GM23338 (cell line): ENCODE results near the gene FNDC3B. TPM values are rescaled to one million over a fixed set of nuclear protein-coding genes. Genes with fewer than 3 reads are reported as not detected.

Experiments used
- ATAC-seq: fragments of 200-7000 bp; cut with Tn5 transposase; 3 replicates; pipeline ENCODE4 v1.9.1; 2020
- DNase-seq: peaks from one replicate; pipeline ENCODE4 v3.0.0-alpha.2; 2015; ENCODE audit warnings: low spot score
- H2AFZ ChIP-seq: fragments of 200-600 bp; sonication (generic); 2 replicates; pipeline ENCODE4 v1.8.0; 2016; ENCODE audit warnings: antibody characterized with exemption, mild to moderate bottlenecking, moderate library complexity
- H3F3A ChIP-seq: fragments of 200-600 bp; sonication (generic); replicated peaks from 2 replicates; pipeline ENCODE4 v1.8.0; 2017; ENCODE audit warnings: antibody characterized with exemption, mixed run types, low read depth
- H3K27ac ChIP-seq: fragments of 200-600 bp; sonication (generic); 2 replicates; pipeline ENCODE4 v1.6.1; 2016; ENCODE audit warnings: low read depth
- H3K27me3 ChIP-seq: fragments of 200-600 bp; sonication (generic); 2 replicates; pipeline ENCODE4 v1.8.0; 2016; ENCODE audit warnings: mild to moderate bottlenecking, mixed run types, moderate library complexity; ENCODE audit not compliant: insufficient read depth
- H3K36me3 ChIP-seq: fragments of 200-600 bp; sonication (generic); 2 replicates; pipeline ENCODE4 v1.8.0; 2016; ENCODE audit warnings: mild to moderate bottlenecking; ENCODE audit not compliant: insufficient read depth
- H3K4me1 ChIP-seq: fragments of 200-600 bp; sonication (generic); 2 replicates; pipeline ENCODE4 v1.8.0; 2016; ENCODE audit warnings: mild to moderate bottlenecking, moderate library complexity; ENCODE audit not compliant: insufficient read depth
- H3K4me2 ChIP-seq: fragments of 200-600 bp; sonication (generic); 2 replicates; pipeline ENCODE4 v1.7.1; 2017; ENCODE audit warnings: mixed run types
- H3K4me3 ChIP-seq: fragments of 200-600 bp; sonication (generic); 2 replicates; pipeline ENCODE4 v1.6.1; 2016; ENCODE audit warnings: mixed run types
- H3K79me2 ChIP-seq: fragments of 200-600 bp; sonication (generic); replicated peaks from 2 replicates; pipeline ENCODE4 v1.8.0; 2017; ENCODE audit warnings: mild to moderate bottlenecking; ENCODE audit not compliant: insufficient read depth
- H3K9me2 ChIP-seq: fragments of 200-600 bp; sonication (generic); 2 replicates; pipeline ENCODE4 v1.8.0; 2017; ENCODE audit not compliant: insufficient read depth
- H4K20me1 ChIP-seq: fragments of 200-600 bp; sonication (generic); replicated peaks from 2 replicates; pipeline ENCODE4 v1.8.0; 2017; ENCODE audit warnings: mild to moderate bottlenecking; ENCODE audit not compliant: insufficient read depth
- H3K27ac Mint-ChIP-seq: 2 replicates; pipeline ENCODE4 v1.8.0; 2020; ENCODE audit warnings: inconsistent platforms, mild to moderate bottlenecking, moderate library complexity, mixed read lengths
- H3K27me3 Mint-ChIP-seq: 3 replicates; pipeline ENCODE4 v1.8.0; 2022; ENCODE audit warnings: low read depth, mild to moderate bottlenecking, moderate library complexity, mixed read lengths, inconsistent platforms; ENCODE audit not compliant: insufficient read depth, poor library complexity
- H3K36me3 Mint-ChIP-seq: 3 replicates; pipeline ENCODE4 v1.8.0; 2021; ENCODE audit warnings: low read depth, mild to moderate bottlenecking, inconsistent platforms, moderate library complexity, mixed read lengths
- H3K4me1 Mint-ChIP-seq: 3 replicates; pipeline ENCODE4 v1.8.0; 2020; ENCODE audit warnings: mild to moderate bottlenecking, inconsistent platforms, mixed read lengths
- H3K4me3 Mint-ChIP-seq: 3 replicates; pipeline ENCODE4 v1.8.0; 2021; ENCODE audit warnings: moderate library complexity, mild to moderate bottlenecking, inconsistent platforms, mixed read lengths
- H3K9me3 Mint-ChIP-seq: 3 replicates; pipeline ENCODE4 v1.8.0; 2020; ENCODE audit warnings: moderate library complexity, mild to moderate bottlenecking, inconsistent platforms, mixed read lengths
- CREB1 ChIP-seq: fragments of 250-450 bp; sonication (Bioruptor Pico); IDR thresholded peaks from 2 replicates; pipeline ENCODE4 v1.5.0; 2020; ENCODE audit warnings: low read depth, mild to moderate bottlenecking, moderate library complexity
- JUNB ChIP-seq: IDR thresholded peaks from one replicate; pipeline ENCODE4 v1.6.1; 2016; ENCODE audit warnings: antibody characterized with exemption; ENCODE audit not compliant: unreplicated experiment
- POLR2AphosphoS5 ChIP-seq: IDR thresholded peaks from 2 replicates; pipeline ENCODE4 v1.6.1; 2016; ENCODE audit warnings: antibody characterized with exemption, low read depth
- STAT1 ChIP-seq: IDR thresholded peaks from one replicate; pipeline ENCODE4 v1.6.1; 2016; ENCODE audit warnings: antibody characterized with exemption; ENCODE audit not compliant: unreplicated experiment
- ZNF331 ChIP-seq: fragments of 250-450 bp; sonication (Bioruptor Pico); IDR thresholded peaks from 2 replicates; pipeline ENCODE4 v1.5.0; 2020; ENCODE audit warnings: low read depth, mild to moderate bottlenecking, moderate library complexity
- polyA plus RNA-seq: library from polyadenylated mRNA; unstranded; fragments of >200 nt; fragmentation: Nextera tagmentation; extraction: Ambion mirVana; gene quantifications from 2 replicates; pipeline ENCODE4 v1.2.1, GENCODE V29; 2016
- total RNA-seq: library from RNA; depleted of rRNA; stranded (reverse); fragments of >200 nt; shearing (Covaris generic); gene quantifications from 2 replicates; pipeline ENCODE4 v1.2.3, GENCODE V29; 2014
- TF ChIP-seq, protein P1 (sequence below): fragments of 250-450 bp; sonication (Bioruptor Pico); IDR thresholded peaks from 2 replicates; pipeline ENCODE4 v1.5.0; 2020; ENCODE audit warnings: mild to moderate bottlenecking, moderate library complexity

The FNDC3B gene
- total and polyA plus RNA-seq, 2 experiments from 2014 or later = 19.1 to 55.4 TPM

DNA sequence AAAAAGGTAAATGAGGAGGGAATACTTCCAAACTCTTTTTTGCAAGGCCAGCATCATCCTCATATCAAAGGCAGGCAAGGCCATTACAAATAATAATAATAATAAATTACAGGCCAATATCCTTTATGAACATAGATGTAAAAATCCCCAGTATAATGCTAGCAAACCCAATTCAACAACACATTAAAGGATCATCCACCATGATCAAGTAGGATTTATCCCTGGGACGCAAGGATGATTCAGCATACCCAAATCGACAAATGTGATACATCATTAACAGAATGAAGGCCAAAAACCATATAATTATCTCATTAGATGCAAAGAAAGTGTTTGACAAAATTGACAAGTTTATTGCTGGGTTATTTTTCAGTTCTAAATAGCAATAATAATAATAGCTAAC lies 355.3 kb downstream of the FNDC3B start (continued):
- TF ChIP-seq, protein P1, sequence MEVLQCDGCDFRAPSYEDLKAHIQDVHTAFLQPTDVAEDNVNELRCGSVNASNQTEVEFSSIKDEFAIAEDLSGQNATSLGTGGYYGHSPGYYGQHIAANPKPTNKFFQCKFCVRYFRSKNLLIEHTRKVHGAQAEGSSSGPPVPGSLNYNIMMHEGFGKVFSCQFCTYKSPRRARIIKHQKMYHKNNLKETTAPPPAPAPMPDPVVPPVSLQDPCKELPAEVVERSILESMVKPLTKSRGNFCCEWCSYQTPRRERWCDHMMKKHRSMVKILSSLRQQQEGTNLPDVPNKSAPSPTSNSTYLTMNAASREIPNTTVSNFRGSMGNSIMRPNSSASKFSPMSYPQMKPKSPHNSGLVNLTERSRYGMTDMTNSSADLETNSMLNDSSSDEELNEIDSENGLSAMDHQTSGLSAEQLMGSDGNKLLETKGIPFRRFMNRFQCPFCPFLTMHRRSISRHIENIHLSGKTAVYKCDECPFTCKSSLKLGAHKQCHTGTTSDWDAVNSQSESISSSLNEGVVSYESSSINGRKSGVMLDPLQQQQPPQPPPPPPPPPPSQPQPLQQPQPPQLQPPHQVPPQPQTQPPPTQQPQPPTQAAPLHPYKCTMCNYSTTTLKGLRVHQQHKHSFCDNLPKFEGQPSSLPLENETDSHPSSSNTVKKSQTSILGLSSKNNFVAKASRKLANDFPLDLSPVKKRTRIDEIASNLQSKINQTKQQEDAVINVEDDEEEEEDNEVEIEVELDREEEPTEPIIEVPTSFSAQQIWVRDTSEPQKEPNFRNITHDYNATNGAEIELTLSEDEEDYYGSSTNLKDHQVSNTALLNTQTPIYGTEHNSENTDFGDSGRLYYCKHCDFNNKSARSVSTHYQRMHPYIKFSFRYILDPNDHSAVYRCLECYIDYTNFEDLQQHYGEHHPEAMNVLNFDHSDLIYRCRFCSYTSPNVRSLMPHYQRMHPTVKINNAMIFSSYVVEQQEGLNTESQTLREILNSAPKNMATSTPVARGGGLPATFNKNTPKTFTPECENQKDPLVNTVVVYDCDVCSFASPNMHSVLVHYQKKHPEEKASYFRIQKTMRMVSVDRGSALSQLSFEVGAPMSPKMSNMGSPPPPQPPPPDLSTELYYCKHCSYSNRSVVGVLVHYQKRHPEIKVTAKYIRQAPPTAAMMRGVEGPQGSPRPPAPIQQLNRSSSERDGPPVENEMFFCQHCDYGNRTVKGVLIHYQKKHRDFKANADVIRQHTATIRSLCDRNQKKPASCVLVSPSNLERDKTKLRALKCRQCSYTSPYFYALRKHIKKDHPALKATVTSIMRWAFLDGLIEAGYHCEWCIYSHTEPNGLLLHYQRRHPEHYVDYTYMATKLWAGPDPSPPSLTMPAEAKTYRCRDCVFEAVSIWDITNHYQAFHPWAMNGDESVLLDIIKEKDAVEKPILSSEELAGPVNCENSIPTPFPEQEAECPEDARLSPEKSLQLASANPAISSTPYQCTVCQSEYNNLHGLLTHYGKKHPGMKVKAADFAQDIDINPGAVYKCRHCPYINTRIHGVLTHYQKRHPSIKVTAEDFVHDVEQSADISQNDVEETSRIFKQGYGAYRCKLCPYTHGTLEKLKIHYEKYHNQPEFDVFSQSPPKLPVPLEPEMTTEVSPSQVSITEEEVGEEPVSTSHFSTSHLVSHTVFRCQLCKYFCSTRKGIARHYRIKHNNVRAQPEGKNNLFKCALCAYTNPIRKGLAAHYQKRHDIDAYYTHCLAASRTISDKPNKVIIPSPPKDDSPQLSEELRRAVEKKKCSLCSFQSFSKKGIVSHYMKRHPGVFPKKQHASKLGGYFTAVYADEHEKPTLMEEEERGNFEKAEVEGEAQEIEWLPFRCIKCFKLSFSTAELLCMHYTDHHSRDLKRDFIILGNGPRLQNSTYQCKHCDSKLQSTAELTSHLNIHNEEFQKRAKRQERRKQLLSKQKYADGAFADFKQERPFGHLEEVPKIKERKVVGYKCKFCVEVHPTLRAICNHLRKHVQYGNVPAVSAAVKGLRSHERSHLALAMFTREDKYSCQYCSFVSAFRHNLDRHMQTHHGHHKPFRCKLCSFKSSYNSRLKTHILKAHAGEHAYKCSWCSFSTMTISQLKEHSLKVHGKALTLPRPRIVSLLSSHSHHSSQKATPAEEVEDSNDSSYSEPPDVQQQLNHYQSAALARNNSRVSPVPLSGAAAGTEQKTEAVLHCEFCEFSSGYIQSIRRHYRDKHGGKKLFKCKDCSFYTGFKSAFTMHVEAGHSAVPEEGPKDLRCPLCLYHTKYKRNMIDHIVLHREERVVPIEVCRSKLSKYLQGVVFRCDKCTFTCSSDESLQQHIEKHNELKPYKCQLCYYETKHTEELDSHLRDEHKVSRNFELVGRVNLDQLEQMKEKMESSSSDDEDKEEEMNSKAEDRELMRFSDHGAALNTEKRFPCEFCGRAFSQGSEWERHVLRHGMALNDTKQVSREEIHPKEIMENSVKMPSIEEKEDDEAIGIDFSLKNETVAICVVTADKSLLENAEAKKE (CRISPR knock-in tag) = no peak

DNA sequence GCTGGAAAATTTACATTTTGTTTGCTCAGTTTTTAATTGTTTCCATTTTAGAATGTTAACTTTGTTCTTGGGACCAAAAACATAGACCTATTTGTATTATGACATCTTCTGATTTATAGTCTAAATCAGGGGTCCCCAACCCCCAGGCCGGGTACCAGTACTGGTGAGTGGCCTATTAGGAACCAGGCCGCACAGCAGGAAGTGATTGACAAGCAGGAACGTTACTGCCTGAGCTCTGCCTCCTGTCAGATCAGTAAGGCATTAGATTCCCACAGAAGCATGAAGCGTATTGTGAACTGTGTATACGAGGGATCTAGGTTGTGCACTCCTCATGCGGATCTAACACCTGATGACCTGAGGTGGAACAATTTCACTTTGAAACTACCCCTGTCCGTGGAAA lies 357.0 kb downstream of the FNDC3B start:
- DNase-seq (no peak), ATAC-seq (no peak)
- peaks cover 5% of the 10 kb centered on the region for H3K27me3 Mint-ChIP-seq
- Histone ChIP-seq H3K9me2 (no peaks in the 10 kb centered on the region), H3K4me3 (no peak overlapping the region), H4K20me1 (no peaks in the 10 kb centered on the region), H3K27me3 (no peaks in the 10 kb centered on the region), H3K36me3 (no peaks in the 10 kb centered on the region), H3F3A (no peaks in the 10 kb centered on the region), H3K27ac (no peak overlapping the region), H3K4me2 (no peak overlapping the region), H2AFZ (no peak overlapping the region), H3K79me2 (no peaks in the 10 kb centered on the region), H3K4me1 (peaks cover 6% of the 10 kb centered on the region; the same call in 1 of the 2 replicates)
- H3K36me3 Mint-ChIP-seq = peaks cover 24% of the 10 kb centered on the region
- peaks cover 3% of the 10 kb centered on the region; the same call in 2 of the 3 replicates for H3K9me3 Mint-ChIP-seq
- peaks cover 6% of the 10 kb centered on the region; the same call in 2 of the 3 replicates for H3K4me1 Mint-ChIP-seq
- no peak overlapping the region for H3K4me3 Mint-ChIP-seq
- no peak overlapping the region for H3K27ac Mint-ChIP-seq
- TF ChIP-seq STAT1 (no peak), ZNF331 (CRISPR knock-in tag) (no peak), POLR2AphosphoS5 (no peak), CREB1 (CRISPR knock-in tag) (no peak), JUNB (no peak)
- TF ChIP-seq, protein P1 (CRISPR knock-in tag) = no peak
